IMR-90 (cell line): ENCODE results near the gene NR1I3. TPM values are rescaled to one million over a fixed set of nuclear protein-coding genes. Genes with fewer than 3 reads are reported as not detected.

Experiments
- ATAC-seq: fragments of 200-7000 bp; cut with Tn5 transposase; 2 replicates; pipeline ENCODE4 v1.9.1; 2020; ENCODE audit warnings: low read depth, mild to moderate bottlenecking, moderate library complexity
- BruUV-seq: library from RNA; stranded (reverse); fragments of 400-500 nt; replicated peaks from 2 replicates; lab custom pipeline; 2021; lab: Mats Ljungman, UMichigan
- CTCF ChIA-PET: fragments of 300-600 bp; formaldehyde crosslinking; extraction: SDS; loops from one replicate; lab custom pipeline; 2021; ENCODE audit warnings: antibody characterized with exemption; lab: Yijun Ruan, JAX
- POLR2A ChIA-PET: fragments of 300-600 bp; sonication (Branson Sonifier 250); formaldehyde crosslinking; loops from one replicate; lab custom pipeline; 2022; ENCODE audit warnings: antibody characterized with exemption; ENCODE audit not compliant: unreplicated experiment; lab: Charles Lee
- DNase-seq: peaks from one replicate; pipeline ENCODE4 v3.0.0; 2013
- H2AFZ ChIP-seq: replicated peaks from 2 replicates; pipeline ENCODE3; 2013; ENCODE audit warnings: low read length, mild to moderate bottlenecking; ENCODE audit not compliant: poor library complexity
- H2AK5ac ChIP-seq: 2 replicates; pipeline ENCODE4 v1.6.1; 2013; ENCODE audit warnings: low read depth, low read length, inconsistent platforms
- H2AK9ac ChIP-seq: replicated peaks from 2 replicates; pipeline ENCODE3; 2013; ENCODE audit warnings: mild to moderate bottlenecking, low read depth, low read length, moderate library complexity; ENCODE audit not compliant: poor library complexity
- H2BK120ac ChIP-seq: 2 replicates; pipeline ENCODE4 v1.6.1; 2013; ENCODE audit warnings: low read depth, low read length, inconsistent platforms
- H2BK15ac ChIP-seq: 3 replicates; pipeline ENCODE4 v1.6.1; 2013; ENCODE audit warnings: low read depth, low read length, inconsistent platforms
- H2BK20ac ChIP-seq: 2 replicates; pipeline ENCODE4 v1.6.1; 2013; ENCODE audit warnings: low read depth, mild to moderate bottlenecking, inconsistent platforms, low read length, moderate library complexity
- H2BK5ac ChIP-seq: 2 replicates; pipeline ENCODE4 v1.6.1; 2013; ENCODE audit warnings: mild to moderate bottlenecking, low read depth, low read length, inconsistent platforms; ENCODE audit not compliant: poor library complexity, severe bottlenecking
- H3K14ac ChIP-seq: replicated peaks from 2 replicates; pipeline ENCODE4 v1.6.1; 2013; ENCODE audit warnings: low read depth, low read length, inconsistent platforms
- H3K18ac ChIP-seq: 2 replicates; pipeline ENCODE4 v1.6.1; 2013; ENCODE audit warnings: low read depth, low read length, control low read depth
- H3K23ac ChIP-seq: 2 replicates; pipeline ENCODE4 v1.6.1; 2013; ENCODE audit warnings: low read depth, low read length, inconsistent platforms
- H3K27ac ChIP-seq: 2 replicates; pipeline ENCODE4 v1.5.1; 2013; ENCODE audit warnings: mild to moderate bottlenecking, control low read depth, low read length; ENCODE audit not compliant: insufficient read depth
- H3K27me3 ChIP-seq: 2 replicates; pipeline ENCODE4 v1.6.1; 2013; ENCODE audit warnings: low read length; ENCODE audit not compliant: control insufficient read depth, insufficient read depth
- H3K36me3 ChIP-seq: 2 replicates; pipeline ENCODE4 v1.6.1; 2013; ENCODE audit warnings: low read length, mixed read lengths; ENCODE audit not compliant: control insufficient read depth, insufficient read depth
- H3K4ac ChIP-seq: 2 replicates; pipeline ENCODE4 v1.6.1; 2013; ENCODE audit warnings: low read depth, low read length, inconsistent platforms
- H3K4me1 ChIP-seq: 2 replicates; pipeline ENCODE4 v1.6.1; 2013; ENCODE audit warnings: low read length, mixed read lengths; ENCODE audit not compliant: control insufficient read depth, insufficient read depth
- H3K4me2 ChIP-seq: 2 replicates; pipeline ENCODE4 v1.6.1; 2013; ENCODE audit warnings: low read depth, mild to moderate bottlenecking, control low read depth, low read length, moderate library complexity
- H3K4me3 ChIP-seq: 2 replicates; pipeline ENCODE4 v1.5.1; 2013; ENCODE audit warnings: low read depth, mild to moderate bottlenecking, control low read depth, low read length, moderate library complexity; ENCODE audit not compliant: insufficient read depth
- H3K56ac ChIP-seq: 2 replicates; pipeline ENCODE4 v1.6.1; 2013; ENCODE audit warnings: low read length, inconsistent platforms; ENCODE audit not compliant: insufficient read depth; ENCODE audit errors: extremely low read depth
- H3K79me1 ChIP-seq, 2 experiments: 2 replicates each; pipeline ENCODE4 v1.6.1; 2013; ENCODE audit warnings: low read length in 2 of 2, inconsistent platforms in 1 of 2, low read depth in 1 of 2
- H3K9ac ChIP-seq: 2 replicates; pipeline ENCODE4 v1.6.1; 2013; ENCODE audit warnings: low read depth, low read length, control low read depth
- H3K9me1 ChIP-seq: 2 replicates; pipeline ENCODE4 v1.6.1; 2013; ENCODE audit warnings: low read length, inconsistent platforms; ENCODE audit not compliant: insufficient read depth
- H3K9me3 ChIP-seq: 2 replicates; pipeline ENCODE4 v1.6.1; 2013; ENCODE audit warnings: low read length; ENCODE audit not compliant: control insufficient read depth, insufficient read depth
- H4K20me1 ChIP-seq: 2 replicates; pipeline ENCODE4 v1.6.1; 2013; ENCODE audit warnings: low read length, inconsistent platforms; ENCODE audit not compliant: insufficient read depth
- H4K5ac ChIP-seq: 2 replicates; pipeline ENCODE4 v1.6.1; 2013; ENCODE audit warnings: mild to moderate bottlenecking, low read depth, low read length, control low read depth
- H4K8ac ChIP-seq, 2 experiments: 2 replicates each; pipeline ENCODE4 v1.6.1; 2013; ENCODE audit warnings: low read depth in 2 of 2, low read length in 2 of 2, control low read depth in 1 of 2, inconsistent platforms in 1 of 2
- H4K91ac ChIP-seq: 2 replicates; pipeline ENCODE4 v1.6.1; 2013; ENCODE audit warnings: low read depth, low read length, inconsistent platforms; ENCODE audit not compliant: insufficient read depth
- BHLHE40 ChIP-seq: fragments of 150-350 bp; IDR thresholded peaks from 2 replicates; pipeline ENCODE4 v1.6.1; 2016; ENCODE audit warnings: mild to moderate bottlenecking, low read depth, low read length
- CHD1 ChIP-seq: IDR thresholded peaks from 2 replicates; pipeline ENCODE4 v1.6.1; 2012; ENCODE audit warnings: low read depth, low read length, improper control_type of control experiment
- ELK1 ChIP-seq: fragments of 150-350 bp; IDR thresholded peaks from 2 replicates; pipeline ENCODE4 v1.6.1; 2016; ENCODE audit warnings: low read depth, mild to moderate bottlenecking, low read length, moderate library complexity, borderline replicate concordance
- FOS ChIP-seq: fragments of 150-350 bp; IDR thresholded peaks from 2 replicates; pipeline ENCODE4 v1.6.1; 2016; ENCODE audit warnings: low read depth, low read length
- MAFK ChIP-seq: IDR thresholded peaks from 2 replicates; pipeline ENCODE4 v1.6.1; 2012; ENCODE audit warnings: low read depth, low read length, improper control_type of control experiment
- MAZ ChIP-seq: IDR thresholded peaks from 2 replicates; pipeline ENCODE4 v1.6.1; 2012; ENCODE audit warnings: low read depth, mild to moderate bottlenecking, low read length, improper control_type of control experiment, moderate library complexity, borderline replicate concordance
- MXI1 ChIP-seq: IDR thresholded peaks from 2 replicates; pipeline ENCODE4 v1.6.1; 2012; ENCODE audit warnings: low read depth, mild to moderate bottlenecking, low read length, moderate library complexity, borderline replicate concordance
- NFE2L2 ChIP-seq: fragments of 150-350 bp; IDR thresholded peaks from 2 replicates; pipeline ENCODE4 v1.6.1; 2016; ENCODE audit warnings: low read depth, mild to moderate bottlenecking, low read length
- POLR2A ChIP-seq: IDR thresholded peaks from 2 replicates; pipeline ENCODE4 v1.6.1; 2012; ENCODE audit warnings: mild to moderate bottlenecking, low read depth, low read length
- RCOR1 ChIP-seq: IDR thresholded peaks from 2 replicates; pipeline ENCODE4 v1.6.1; 2012; ENCODE audit warnings: mild to moderate bottlenecking, low read length, improper control_type of control experiment; ENCODE audit not compliant: insufficient replicate concordance
- RFX5 ChIP-seq: IDR thresholded peaks from 2 replicates; pipeline ENCODE4 v1.8.0; 2012; ENCODE audit warnings: low read depth, mild to moderate bottlenecking, low read length, moderate library complexity
- SMC3 ChIP-seq: fragments of 150-350 bp; IDR thresholded peaks from 2 replicates; pipeline ENCODE4 v1.6.1; 2016; ENCODE audit warnings: low read depth, mild to moderate bottlenecking, antibody characterized with exemption, low read length, moderate library complexity
- USF2 ChIP-seq: fragments of 150-350 bp; IDR thresholded peaks from 2 replicates; pipeline ENCODE4 v1.6.1; 2017; ENCODE audit warnings: mild to moderate bottlenecking, antibody characterized with exemption, low read length, low read depth
- WGBS, 2 experiments: methylation state at CpG; one replicate each; pipeline versions ENCODE4 v1.1.5 to v1.1.7; 2013; ENCODE audit warnings: missing lambda C conversion rate in 2 of 2; ENCODE audit not compliant: insufficient read length in 1 of 2; ENCODE audit errors: extremely low coverage in 2 of 2; 5-methylcytosine and 5-hydroxymethylcytosine counted together
- dilution Hi-C: fragments of 300-500 bp; cut with HindIII; formaldehyde crosslinking; loops from one replicate; pipeline ENCODE4 v1.14.3; 2018; ENCODE audit warnings: low sequenced_read_pairs; ENCODE audit not compliant: unreplicated experiment
- in situ Hi-C: fragments of 300-500 bp; cut with MboI; formaldehyde crosslinking; loops from 3 replicates; pipeline ENCODE4 v1.14.3; 2019; ENCODE audit warnings: low sequenced_read_pairs, inconsistent platforms, mixed read lengths
- intact Hi-C: fragments of 100-400 bp; cut with micrococcal nuclease; formaldehyde crosslinking; loops from 2 replicates; pipeline ENCODE4 v1.10.0; 2022
- polyA plus RNA-seq, 3 experiments: library from polyadenylated mRNA; depleted of rRNA; stranded (reverse); fragments of >200 nt; gene quantifications; 2 replicates each; pipeline ENCODE4 v1.2.3, GENCODE V29; 2012; ENCODE audit warnings: low replicate concordance in 1 of 3
- total RNA-seq: library from RNA; depleted of rRNA; stranded (reverse); fragments of >200 nt; gene quantifications from 2 replicates; pipeline ENCODE4 v1.2.3, GENCODE V29; 2012
- TF ChIP-seq, protein P1 (sequence below): conservative IDR thresholded peaks from 2 replicates; pipeline ENCODE4 v1.5.1; 2012; ENCODE audit warnings: mild to moderate bottlenecking, low read depth, low read length, improper control_type of control experiment

NR1I3 gene
- total and polyA plus RNA-seq, 2 of the 4 experiments (the other 2 are of a cell fraction) = not detected

DNA sequence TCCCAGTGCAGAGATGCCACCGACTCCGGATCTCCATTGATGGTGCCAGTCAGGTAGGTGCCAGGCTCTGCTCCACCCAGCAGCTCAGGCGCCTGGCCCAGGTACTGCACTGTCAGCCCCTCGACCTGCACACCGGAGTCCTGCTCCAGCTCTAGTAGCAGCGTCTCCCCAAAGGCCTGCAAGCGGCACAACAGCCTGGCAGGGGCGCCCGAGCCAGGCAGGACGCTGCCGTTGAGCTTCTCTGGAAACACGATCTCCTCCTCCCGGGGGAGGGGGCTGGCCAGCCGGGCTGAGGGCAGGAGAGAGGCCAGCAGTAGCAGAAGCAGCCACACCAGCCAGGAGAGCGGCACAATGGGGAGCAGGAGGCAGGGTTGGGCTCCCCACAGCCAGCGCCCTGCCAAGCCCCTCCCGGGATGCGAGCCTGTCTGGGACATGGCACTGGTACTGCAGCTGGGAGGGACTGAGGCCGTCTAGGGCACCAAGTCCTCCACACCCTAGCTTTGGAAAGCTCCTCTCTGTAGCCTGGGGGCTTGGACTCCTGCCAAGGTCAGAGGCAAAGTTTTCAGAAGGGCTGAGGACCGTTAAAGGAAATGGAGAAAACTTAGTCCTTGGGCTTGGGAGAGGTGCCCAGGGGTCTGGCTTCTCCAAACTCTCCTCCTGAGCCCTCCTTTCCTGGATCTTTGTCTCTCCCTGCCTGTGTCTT, 39.7 kb downstream of the NR1I3 start:
- no peak for DNase-seq
- no peak for TF ChIP-seq NFE2L2
- TF ChIP-seq RCOR1 = no peak
- TF ChIP-seq CHD1 = no peak
- TF ChIP-seq FOS = no peak
- no peak for TF ChIP-seq RFX5
- TF ChIP-seq ELK1 = no peak
- no peak for TF ChIP-seq MXI1
- no peak for TF ChIP-seq POLR2A
- TF ChIP-seq SMC3 = no peak
- no peak for TF ChIP-seq MAFK
- TF ChIP-seq MAZ = peak; percentile 19; the same call in 1 of the 2 replicates
- no peak for TF ChIP-seq BHLHE40
- TF ChIP-seq, protein P1, sequence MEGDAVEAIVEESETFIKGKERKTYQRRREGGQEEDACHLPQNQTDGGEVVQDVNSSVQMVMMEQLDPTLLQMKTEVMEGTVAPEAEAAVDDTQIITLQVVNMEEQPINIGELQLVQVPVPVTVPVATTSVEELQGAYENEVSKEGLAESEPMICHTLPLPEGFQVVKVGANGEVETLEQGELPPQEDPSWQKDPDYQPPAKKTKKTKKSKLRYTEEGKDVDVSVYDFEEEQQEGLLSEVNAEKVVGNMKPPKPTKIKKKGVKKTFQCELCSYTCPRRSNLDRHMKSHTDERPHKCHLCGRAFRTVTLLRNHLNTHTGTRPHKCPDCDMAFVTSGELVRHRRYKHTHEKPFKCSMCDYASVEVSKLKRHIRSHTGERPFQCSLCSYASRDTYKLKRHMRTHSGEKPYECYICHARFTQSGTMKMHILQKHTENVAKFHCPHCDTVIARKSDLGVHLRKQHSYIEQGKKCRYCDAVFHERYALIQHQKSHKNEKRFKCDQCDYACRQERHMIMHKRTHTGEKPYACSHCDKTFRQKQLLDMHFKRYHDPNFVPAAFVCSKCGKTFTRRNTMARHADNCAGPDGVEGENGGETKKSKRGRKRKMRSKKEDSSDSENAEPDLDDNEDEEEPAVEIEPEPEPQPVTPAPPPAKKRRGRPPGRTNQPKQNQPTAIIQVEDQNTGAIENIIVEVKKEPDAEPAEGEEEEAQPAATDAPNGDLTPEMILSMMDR = 0 out of 2 replicates have a peak, but pooled peaks have one; percentile 14
- no peak for TF ChIP-seq USF2

More for the DNA sequence above, 39.7 kb downstream of the NR1I3 start:
- Histone ChIP-seq H2AK5ac (peak overlapping the region; percentile 48), H3K9ac (no peak overlapping the region), H3K56ac (peak overlapping the region; percentile 24; the same call in 1 of the 2 replicates), H2BK120ac (no peak overlapping the region; the same call in 1 of the 2 replicates), H3K4ac (peak overlapping the region; percentile 68), H3K23ac (0 out of 2 replicates have a peak overlapping the region, but pooled peaks have one; percentile 12), H4K91ac (peak overlapping the region; percentile 32; the same call in 1 of the 2 replicates), H3K9me1 (peaks cover 20% of the 10 kb centered on the region), H2AFZ (peak overlapping the region; percentile 94), H4K8ac (peak overlapping the region; percentile 42 to 96; a peak in 3 of 4 replicates), H2BK15ac (0 out of 3 replicates have a peak overlapping the region, but pooled peaks have one; percentile 16), H3K27ac (no peak overlapping the region; the same call in 1 of the 2 replicates), H3K9me3 (no peaks in the 10 kb centered on the region), H2BK20ac (no peak overlapping the region), H3K27me3 (no peaks in the 10 kb centered on the region), H4K5ac (peak overlapping the region; percentile 8; the same call in 1 of the 2 replicates), H3K4me3 (no peak overlapping the region), H3K18ac (no peak overlapping the region), H2BK5ac (no peak overlapping the region), H3K79me1 (peaks cover 10 to 12% of the 10 kb centered on the region in 2 experiments), H3K14ac (no peak overlapping the region), H4K20me1 (no peaks in the 10 kb centered on the region), H3K36me3 (peaks cover under 1% of the 10 kb centered on the region; the same call in 1 of the 2 replicates), H3K4me1 (peaks cover 31% of the 10 kb centered on the region), H3K4me2 (peak overlapping the region; percentile 30; the same call in 1 of the 2 replicates), H2AK9ac (peak overlapping the region; percentile 33)
- in situ Hi-C loops (no loop called here), dilution Hi-C loops (no loop called here), intact Hi-C loops (no loop called here)
- ChIA-PET POLR2A (no interaction called here), CTCF (interaction anchor here (1.0 kb wide), 1 partner anchor 28 kb away, joined by 3 read pairs; no protein-coding TSS in a partner anchor)
- no TSS peak for BruUV-seq
- 55% methylated on average over 4 of the region's 20 CpGs; no CpG with 5 or more reads in 1 of the 2 experiments for WGBS, 2 experiments
- no peak for ATAC-seq
